PC-3 (cell line): Measurements from ENCODE around the gene MMP23B. TPM values are rescaled to one million over a fixed set of nuclear protein-coding genes. Genes with fewer than 3 reads are reported as not detected.

ENCODE experiments used
- ATAC-seq: fragments of 200-7000 bp; cut with Tn5 transposase; 2 replicates; pipeline ENCODE4 v1.9.1; 2020; ENCODE audit warnings: mild to moderate bottlenecking, moderate library complexity
- BruUV-seq: library from RNA; stranded (reverse); fragments of 400-500 nt; replicated peaks from 2 replicates; lab custom pipeline; 2021; lab: Mats Ljungman, UMichigan
- CTCF ChIA-PET: fragments of 300-600 bp; sonication (Branson Sonifier 250); formaldehyde crosslinking; loops from one replicate; lab custom pipeline; 2022; ENCODE audit warnings: antibody characterized with exemption; lab: Charles Lee
- POLR2A ChIA-PET: fragments of 300-600 bp; sonication (Branson Sonifier 250); formaldehyde crosslinking; loops from one replicate; lab custom pipeline; 2022; ENCODE audit warnings: antibody characterized with exemption; ENCODE audit not compliant: unreplicated experiment; lab: Charles Lee
- DNase-seq: peaks from one replicate; pipeline ENCODE4 v3.0.0-alpha.2; 2015
- H2AFZ ChIP-seq: fragments of 300-600 bp; sonication (generic); 2 replicates; pipeline ENCODE4 v1.6.0; 2016; ENCODE audit warnings: antibody characterized with exemption, low read length
- H3F3A ChIP-seq: fragments of 300-600 bp; sonication (generic); one replicate; pipeline ENCODE4 v1.6.0; 2017; ENCODE audit warnings: antibody characterized with exemption, low read length, control low read depth, mild to moderate bottlenecking; ENCODE audit not compliant: unreplicated experiment
- H3K27ac ChIP-seq: fragments of 300-600 bp; sonication (generic); 2 replicates; pipeline ENCODE4 v1.5.1; 2016; ENCODE audit warnings: mild to moderate bottlenecking, low read length
- H3K27me3 ChIP-seq: fragments of 300-600 bp; sonication (generic); 2 replicates; pipeline ENCODE4 v1.6.1; 2016; ENCODE audit warnings: low read length, mixed read lengths
- H3K36me3 ChIP-seq: fragments of 300-600 bp; sonication (generic); 2 replicates; pipeline ENCODE4 v1.6.1; 2016; ENCODE audit warnings: low read depth, mixed run types, low read length, mixed read lengths
- H3K4me1 ChIP-seq: fragments of 300-600 bp; sonication (generic); 2 replicates; pipeline ENCODE4 v1.5.1; 2016; ENCODE audit warnings: low read length; ENCODE audit not compliant: insufficient read depth
- H3K4me2 ChIP-seq: fragments of 300-600 bp; sonication (generic); 2 replicates; pipeline ENCODE4 v1.6.0; 2016; ENCODE audit warnings: low read length
- H3K4me3 ChIP-seq: fragments of 300-600 bp; sonication (generic); 2 replicates; pipeline ENCODE4 v1.5.1; 2016; ENCODE audit warnings: mild to moderate bottlenecking, low read length, mixed read lengths
- H3K79me2 ChIP-seq: fragments of 300-600 bp; sonication (generic); 2 replicates; pipeline ENCODE4 v1.6.1; 2017; ENCODE audit warnings: low read length, mixed read lengths
- H3K9ac ChIP-seq: fragments of 300-600 bp; sonication (generic); 2 replicates; pipeline ENCODE4 v1.6.0; 2016; ENCODE audit warnings: mild to moderate bottlenecking, low read length
- H3K9me2 ChIP-seq: fragments of 300-600 bp; sonication (generic); replicated peaks from 2 replicates; pipeline ENCODE4 v1.6.1; 2016; ENCODE audit warnings: mixed run types, low read length, mixed read lengths
- H3K9me3 ChIP-seq: fragments of 300-600 bp; sonication (generic); 2 replicates; pipeline ENCODE4 v1.6.1; 2016; ENCODE audit warnings: low read length, mixed read lengths
- H4K20me1 ChIP-seq: fragments of 300-600 bp; sonication (generic); 2 replicates; pipeline ENCODE4 v1.6.1; 2016; ENCODE audit warnings: low read length, mixed read lengths
- CTCF ChIP-seq: fragments of 300-600 bp; sonication (generic); conservative IDR thresholded peaks from 2 replicates; pipeline ENCODE4 v1.5.1; 2017; ENCODE audit warnings: antibody characterized with exemption, low read depth, mild to moderate bottlenecking, low read length
- EZH2 ChIP-seq: fragments of 300-600 bp; sonication (generic); IDR thresholded peaks from one replicate; pipeline ENCODE4 v1.6.1; 2017; ENCODE audit warnings: antibody characterized with exemption, mild to moderate bottlenecking, low read length; ENCODE audit not compliant: unreplicated experiment
- EZH2phosphoT487 ChIP-seq: fragments of 300-600 bp; sonication (generic); IDR thresholded peaks from 2 replicates; pipeline ENCODE4 v1.6.1; 2018; ENCODE audit warnings: mild to moderate bottlenecking, antibody characterized with exemption, low read length, borderline replicate concordance
- intact Hi-C: fragments of 100-400 bp; cut with micrococcal nuclease; formaldehyde crosslinking; loops from 2 replicates; pipeline ENCODE4 v1.9.0; 2023
- total RNA-seq: library from RNA; depleted of rRNA; stranded (reverse); fragments of >200 nt; gene quantifications from 2 replicates; pipeline ENCODE4 v1.2.3, GENCODE V29; 2014

MMP23B gene
- total RNA-seq, 1 experiment from 2014 or later: 28.4 TPM

GRCh38 chr1:1583347-1584010 is 48.5 kb upstream of the MMP23B start:
- no peaks in the 10 kb centered on the region for H4K20me1 ChIP-seq
- H3K27me3 ChIP-seq: peaks cover 4% of the 10 kb centered on the region; the same call in 1 of the 2 replicates
- peaks cover 5% of the 10 kb centered on the region; the same call in 1 of the 2 replicates for H3K4me1 ChIP-seq
- no peaks in the 10 kb centered on the region for H3K79me2 ChIP-seq
- no peaks in the 10 kb centered on the region for H3K9me3 ChIP-seq
- no peak overlapping the region for H3K9ac ChIP-seq
- BruUV-seq: no TSS peak
- CTCF ChIA-PET: no interaction called here
- intact Hi-C loops: no loop called here
- POLR2A ChIA-PET: no interaction called here
- no peak overlapping the region for H3K4me2 ChIP-seq
- ATAC-seq: no peak
- DNase-seq: no peak
- H3K9me2 ChIP-seq: no peaks in the 10 kb centered on the region
- no peak overlapping the region for H3K4me3 ChIP-seq
- no peak overlapping the region for H3K27ac ChIP-seq
- no peak overlapping the region for H2AFZ ChIP-seq
- no peak for TF ChIP-seq EZH2
- no peak for TF ChIP-seq EZH2phosphoT487
- no peak for TF ChIP-seq CTCF
- H3F3A ChIP-seq: no peaks in the 10 kb centered on the region
- H3K36me3 ChIP-seq: no peaks in the 10 kb centered on the region

- Histone ChIP-seq H3K4me1 (0 out of 2 replicates have a peak, but pooled peaks cover 3% of the 10 kb centered on the region), H3K9me2 (no peaks in the 10 kb centered on the region), H3K4me2 (no peak overlapping the region), H3F3A (no peaks in the 10 kb centered on the region), H3K79me2 (no peaks in the 10 kb centered on the region), H3K27ac (no peak overlapping the region), H3K4me3 (no peak overlapping the region), H3K36me3 (no peaks in the 10 kb centered on the region), H3K9me3 (no peaks in the 10 kb centered on the region), H3K27me3 (no peaks in the 10 kb centered on the region), H2AFZ (no peak overlapping the region), H4K20me1 (no peaks in the 10 kb centered on the region), H3K9ac (no peak overlapping the region)
- ChIA-PET POLR2A (no interaction called here), CTCF (no interaction called here)
- DNase-seq (peak; percentile 42), ATAC-seq (peak; percentile 59)
- no peak for TF ChIP-seq EZH2
- intact Hi-C loops: no loop called here
- BruUV-seq: no TSS peak
These were observed 40.5 kb upstream of the MMP23B start for GRCh38 chr1:1591452-1591851.

- H3K79me2 ChIP-seq: no peaks in the 10 kb centered on the region
- no peak overlapping the region for H3K27ac ChIP-seq
- H2AFZ ChIP-seq: no peak overlapping the region
- H3K9me2 ChIP-seq: no peaks in the 10 kb centered on the region
- ChIA-PET POLR2A (no interaction called here), CTCF (no interaction called here)
- H3K4me1 ChIP-seq: peaks cover 9% of the 10 kb centered on the region
- no peaks in the 10 kb centered on the region for H3K27me3 ChIP-seq
- no peak for DNase-seq
- no peak for TF ChIP-seq CTCF
- no peak for TF ChIP-seq EZH2
- no peak for TF ChIP-seq EZH2phosphoT487
- no peak overlapping the region for H3K9ac ChIP-seq
- H3K4me3 ChIP-seq: no peak overlapping the region
- no peaks in the 10 kb centered on the region for H4K20me1 ChIP-seq
- ATAC-seq: no peak
- no peaks in the 10 kb centered on the region for H3K9me3 ChIP-seq
- no TSS peak for BruUV-seq
- no peak overlapping the region for H3K4me2 ChIP-seq
- H3F3A ChIP-seq: no peaks in the 10 kb centered on the region
- intact Hi-C loops: no loop called here
- H3K36me3 ChIP-seq: no peaks in the 10 kb centered on the region
These were observed 38.0 kb upstream of the MMP23B start for GRCh38 chr1:1593834-1594601.
